GM12891 (cell line): Measurements from ENCODE around the gene SH2D3A.

Experiments used
- DNase-seq: peaks from one replicate; pipeline ENCODE4 v3.0.0; 2011; ENCODE audit warnings: low spot score; ENCODE audit not compliant: insufficient read length
- FAIRE-seq: peaks from 2 replicates; lab custom pipeline; 2011; peaks lifted over from hg19 to GRCh38; lab: Jason Lieb, UNC
- PAX5 ChIP-seq: IDR thresholded peaks from 2 replicates; pipeline ENCODE4 v1.6.1; 2011; ENCODE audit warnings: low read length, moderate library complexity, mild to moderate bottlenecking; ENCODE audit not compliant: insufficient read depth, severe bottlenecking
- POLR2A ChIP-seq: IDR thresholded peaks from 2 replicates; pipeline ENCODE4 v1.6.1; 2011; ENCODE audit warnings: low read depth, low read length, control low read depth
- POLR2AphosphoS5 ChIP-seq: IDR thresholded peaks from 2 replicates; pipeline ENCODE4 v1.6.1; 2011; ENCODE audit warnings: low read depth, low read length, control low read depth
- POU2F2 ChIP-seq: IDR thresholded peaks from 2 replicates; pipeline ENCODE4 v1.6.1; 2011; ENCODE audit warnings: low read depth, mild to moderate bottlenecking, control low read depth, low read length, moderate library complexity
- SPI1 ChIP-seq: IDR thresholded peaks from 2 replicates; pipeline ENCODE4 v1.6.1; 2011; ENCODE audit warnings: low read depth, low read length, control low read depth
- TAF1 ChIP-seq: IDR thresholded peaks from 2 replicates; pipeline ENCODE4 v1.6.1; 2011; ENCODE audit warnings: low read depth, low read length, control low read depth

SH2D3A gene

DNA sequence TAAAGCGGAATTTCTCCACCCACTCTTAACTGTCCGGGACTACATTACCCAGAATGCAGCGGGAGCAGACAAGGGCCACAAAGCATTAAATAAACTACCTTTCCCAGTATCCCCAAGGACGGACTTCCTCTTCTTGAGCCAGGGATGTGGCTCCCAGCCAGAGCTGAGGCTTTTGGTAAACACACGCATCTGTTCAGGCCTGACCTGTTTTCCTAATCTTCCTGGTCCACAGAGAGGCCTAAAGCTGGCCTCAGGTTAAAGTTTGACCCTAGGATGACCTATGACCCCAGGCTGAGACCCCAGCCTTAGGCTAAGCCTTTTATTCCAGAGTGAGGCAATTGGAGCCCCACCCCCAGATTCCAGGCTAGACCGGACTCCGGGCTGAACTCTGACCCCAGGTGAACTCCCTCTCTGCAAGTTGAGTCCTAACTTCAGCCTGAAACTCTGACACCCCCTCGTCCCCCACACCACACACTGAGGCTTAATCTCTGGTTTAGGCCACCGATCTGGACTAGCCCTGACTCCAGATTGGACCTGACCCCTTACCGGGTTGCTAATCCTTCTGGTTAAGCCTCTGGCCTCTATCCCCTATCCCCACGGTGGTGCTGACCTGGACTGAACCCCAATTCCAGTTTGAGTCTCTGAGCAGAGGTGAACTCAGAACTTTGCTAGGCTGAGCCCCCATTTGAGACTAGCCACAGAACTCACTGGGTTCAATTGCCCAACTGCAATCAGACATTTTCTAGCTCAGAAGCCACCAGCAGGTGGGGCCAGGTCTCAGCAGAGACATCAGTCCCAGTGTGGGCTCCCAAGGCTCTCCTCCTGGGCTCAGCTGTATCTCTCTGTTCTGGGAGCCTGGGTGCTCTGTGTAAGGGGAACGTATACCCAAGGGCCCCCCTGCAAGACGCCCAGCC is 29.1 kb downstream of the SH2D3A start:
- peak; percentile 87 for FAIRE-seq

DNA sequence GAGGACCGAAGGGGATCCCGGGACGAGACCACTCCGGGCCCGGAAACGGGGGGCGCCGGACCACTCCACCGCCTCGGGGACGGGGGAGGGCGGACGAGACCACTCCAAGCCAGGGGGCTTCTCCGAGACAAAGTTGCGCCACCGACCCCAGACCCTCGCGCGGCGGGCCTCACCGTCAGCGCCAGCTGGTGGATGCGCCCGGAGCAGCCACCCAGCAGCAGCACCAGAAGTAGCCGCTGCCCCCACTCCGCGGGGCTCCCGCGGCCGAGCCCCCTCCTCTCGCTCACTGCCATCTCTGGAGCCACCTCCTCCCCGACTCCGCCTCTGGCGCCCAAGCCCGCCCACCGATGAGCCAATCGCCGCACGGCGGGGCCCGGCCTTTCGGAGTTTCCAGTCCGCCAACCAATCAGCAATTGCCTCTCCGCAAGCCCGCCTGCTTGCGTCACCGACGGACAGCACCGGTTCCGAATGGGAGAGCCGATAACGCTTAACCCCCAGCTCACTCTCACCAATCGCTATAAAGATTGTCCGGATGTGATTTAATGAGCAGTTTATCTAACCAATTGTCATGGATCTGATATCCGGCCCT is 29.9 kb downstream of the SH2D3A start, which contains the start of gene GPR108:
Gene GPR108 (minus strand): TSS at position 297 of the 589 bp plus-strand sequence. CDS start 4 bp downstream, at position 293.
- DNase-seq: peak; percentile 96
- peak; percentile 100 for FAIRE-seq
- no peak for TF ChIP-seq POLR2AphosphoS5
- TF ChIP-seq TAF1: 0 out of 2 replicates have a peak, but pooled peaks have one; percentile 47

More for the DNA sequence above, 29.1 kb downstream of the SH2D3A start:
- TF ChIP-seq SPI1 (peak; percentile 93), POLR2AphosphoS5 (no peak), POU2F2 (peak; percentile 55)
- DNase-seq: no peak

DNA sequence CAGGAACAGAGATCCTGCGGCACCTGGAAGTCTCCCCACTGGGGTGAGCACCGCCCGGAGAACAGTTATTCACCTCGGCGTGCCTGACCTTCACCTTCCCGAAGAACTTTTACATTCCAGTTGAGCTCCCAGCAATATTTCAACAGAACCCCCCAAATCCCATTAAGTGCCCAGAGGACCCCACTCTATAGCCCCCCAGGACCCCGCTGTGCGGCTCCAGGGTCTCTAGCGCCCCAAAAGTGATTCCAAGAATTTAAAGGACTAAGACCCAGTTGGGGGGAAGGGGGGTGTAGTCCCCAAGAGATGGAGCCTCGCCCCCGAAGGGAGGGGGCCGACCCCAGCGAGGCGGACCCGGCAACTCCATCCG is 30.3 kb downstream of the SH2D3A start:
- DNase-seq (no peak), FAIRE-seq (no peak)
- TF ChIP-seq TAF1 (no peak), PAX5 (no peak), POLR2A (no peak), POU2F2 (no peak), POLR2AphosphoS5 (no peak), SPI1 (no peak)

DNA sequence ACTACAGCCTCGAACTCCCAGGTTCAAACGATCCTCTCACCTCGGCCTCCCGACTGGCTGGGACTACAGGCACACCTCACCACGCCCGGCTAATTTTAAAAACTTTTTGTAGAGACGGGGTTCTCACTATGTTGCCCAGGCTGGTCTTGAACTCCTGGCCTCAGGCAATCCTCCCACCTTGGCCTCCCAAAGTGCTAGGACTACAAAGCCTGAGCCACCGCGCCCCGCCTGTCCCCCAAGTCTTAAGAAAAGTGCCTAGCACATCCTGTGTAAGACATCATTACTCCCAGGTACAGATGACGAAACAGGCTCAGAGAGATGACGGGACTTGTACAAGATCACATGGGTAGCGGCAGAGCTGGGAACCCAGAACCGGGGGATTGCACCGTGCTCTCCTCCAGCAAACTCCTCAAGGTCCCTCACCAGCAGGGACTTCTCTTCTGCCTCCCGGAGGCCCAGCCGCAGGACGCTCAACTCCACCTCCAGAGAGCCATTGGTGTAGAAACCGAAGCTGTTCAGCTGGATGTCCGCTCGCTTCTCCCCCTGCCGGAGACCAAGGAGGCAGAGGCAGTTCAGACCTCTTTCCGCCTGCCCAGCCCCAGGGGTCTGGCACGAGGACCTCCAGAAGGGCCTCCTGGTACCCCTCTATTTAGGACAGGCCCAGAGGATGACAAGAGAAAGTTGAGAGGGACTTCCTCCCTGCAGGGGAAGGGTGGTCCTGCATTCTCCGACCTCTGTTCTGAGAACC is 30.9 kb downstream of the SH2D3A start:
- peak; percentile 73 for DNase-seq
- FAIRE-seq: no peak

DNA sequence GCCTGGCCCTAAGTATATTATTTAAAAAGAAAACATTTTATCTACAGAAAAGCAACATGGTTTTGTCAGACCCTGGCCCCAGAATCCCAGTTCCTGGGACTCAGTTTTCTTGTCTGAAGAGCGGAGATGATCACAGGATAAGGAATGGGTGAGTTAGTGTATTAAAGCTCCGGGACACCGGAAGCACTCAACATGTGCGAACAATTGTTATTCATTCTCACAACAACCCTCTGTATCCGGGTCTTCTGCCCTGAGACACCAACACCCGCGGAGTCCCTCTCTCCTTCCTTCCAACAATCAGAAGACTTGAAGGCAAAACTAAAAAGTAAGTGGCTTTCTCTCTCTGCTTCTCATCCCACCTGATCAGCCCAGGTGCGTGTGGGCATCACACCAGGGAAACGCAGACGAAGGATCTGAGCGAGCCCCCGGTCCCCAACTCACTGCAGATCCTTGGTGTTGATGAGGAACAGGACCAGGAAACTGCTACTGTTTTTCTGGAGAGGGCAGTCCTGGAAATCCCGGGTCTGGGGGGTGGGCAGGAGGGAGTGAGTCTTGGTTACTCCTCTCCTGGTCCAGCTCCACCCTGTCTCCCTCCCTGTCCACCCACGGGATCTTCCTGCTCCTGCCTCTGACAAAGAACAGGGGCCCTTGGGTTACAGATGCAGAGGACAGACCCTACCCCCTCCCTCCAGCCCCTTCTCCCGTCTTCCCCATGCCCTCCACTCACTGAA is 31.9 kb downstream of the SH2D3A start:
- no peak for DNase-seq
- TF ChIP-seq SPI1: no peak
- FAIRE-seq: no peak

More for the DNA sequence above, 30.9 kb downstream of the SH2D3A start:
- no peak for TF ChIP-seq SPI1
- no peak for TF ChIP-seq POU2F2
- TF ChIP-seq POLR2A: peak; percentile 51; the same call in 1 of the 2 replicates
- TF ChIP-seq TAF1: peak; percentile 64; the same call in 1 of the 2 replicates
- TF ChIP-seq PAX5: no peak
- peak; percentile 67 for TF ChIP-seq POLR2AphosphoS5

DNA sequence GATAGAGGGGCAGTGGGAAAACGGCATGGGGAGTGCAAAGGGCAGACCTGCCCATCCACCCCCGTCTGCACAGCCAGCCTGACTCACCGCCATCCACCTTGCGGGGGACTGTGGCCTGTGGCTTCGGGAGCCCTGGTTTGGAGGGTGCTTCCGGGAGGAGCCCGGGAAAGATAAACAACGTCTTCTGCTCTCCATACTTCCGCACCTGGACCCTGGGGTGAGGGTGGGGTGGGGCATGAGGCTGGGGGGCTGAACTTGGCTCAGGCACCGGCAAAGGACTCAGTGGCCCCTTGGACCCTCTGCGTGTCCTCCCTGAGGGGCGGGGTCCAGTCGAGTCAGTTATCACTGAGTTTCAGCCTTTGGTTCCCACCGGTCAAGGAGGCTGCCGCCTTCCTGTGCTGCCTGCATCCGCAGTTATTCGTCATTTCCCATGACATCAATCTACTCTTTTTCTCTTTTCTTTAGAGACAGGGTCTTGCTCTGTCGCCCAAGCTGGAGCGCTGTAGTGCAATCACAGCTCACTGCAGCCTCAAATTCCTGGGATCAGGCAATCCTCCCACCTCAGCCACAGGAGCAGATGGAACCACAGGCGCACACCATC is 33.0 kb downstream of the SH2D3A start:
- no peak for DNase-seq
- TF ChIP-seq SPI1 (no peak), PAX5 (no peak), POLR2AphosphoS5 (no peak), TAF1 (no peak)
- FAIRE-seq: no peak

DNA sequence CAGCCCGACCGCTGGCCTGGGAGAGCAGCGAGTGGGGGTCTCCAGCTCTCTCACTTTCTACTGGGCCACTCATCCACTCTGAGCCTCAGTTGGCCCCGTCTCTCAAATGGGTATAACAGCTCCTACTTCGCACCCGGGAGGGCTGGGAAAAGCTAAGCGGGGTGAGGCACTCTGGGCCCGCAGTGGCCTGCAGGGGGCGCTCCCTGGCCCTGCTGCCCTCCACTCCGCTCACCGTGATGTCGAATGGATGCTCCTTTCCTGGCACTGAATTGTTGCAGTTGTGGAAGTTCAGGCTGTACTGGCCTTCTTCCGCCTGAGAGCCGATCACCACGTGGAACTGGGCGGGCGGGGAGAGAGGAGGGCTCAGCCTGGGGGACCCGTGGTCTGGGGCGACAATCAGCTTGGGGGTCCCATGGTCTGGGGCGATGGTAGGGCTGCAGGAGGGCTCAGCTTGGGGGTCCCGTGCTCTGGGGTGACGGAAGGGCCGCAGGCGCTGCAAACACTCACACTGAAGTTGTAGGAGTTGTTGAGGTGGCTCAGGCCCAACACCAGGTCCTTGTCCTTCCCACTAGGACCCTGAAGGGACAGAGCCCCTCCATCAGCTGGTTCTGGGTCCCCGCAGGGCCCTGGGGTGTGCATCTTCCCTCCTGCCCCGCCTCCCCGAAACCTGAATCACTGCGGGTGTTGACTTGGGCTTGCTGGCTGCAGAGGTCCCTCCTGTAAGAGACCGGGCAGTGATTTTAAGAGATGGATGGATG is 33.7 kb downstream of the SH2D3A start:
- DNase-seq (no peak), FAIRE-seq (no peak)
- TF ChIP-seq PAX5 (no peak), POLR2AphosphoS5 (no peak), POLR2A (no peak), TAF1 (no peak), SPI1 (no peak), POU2F2 (no peak)

DNA sequence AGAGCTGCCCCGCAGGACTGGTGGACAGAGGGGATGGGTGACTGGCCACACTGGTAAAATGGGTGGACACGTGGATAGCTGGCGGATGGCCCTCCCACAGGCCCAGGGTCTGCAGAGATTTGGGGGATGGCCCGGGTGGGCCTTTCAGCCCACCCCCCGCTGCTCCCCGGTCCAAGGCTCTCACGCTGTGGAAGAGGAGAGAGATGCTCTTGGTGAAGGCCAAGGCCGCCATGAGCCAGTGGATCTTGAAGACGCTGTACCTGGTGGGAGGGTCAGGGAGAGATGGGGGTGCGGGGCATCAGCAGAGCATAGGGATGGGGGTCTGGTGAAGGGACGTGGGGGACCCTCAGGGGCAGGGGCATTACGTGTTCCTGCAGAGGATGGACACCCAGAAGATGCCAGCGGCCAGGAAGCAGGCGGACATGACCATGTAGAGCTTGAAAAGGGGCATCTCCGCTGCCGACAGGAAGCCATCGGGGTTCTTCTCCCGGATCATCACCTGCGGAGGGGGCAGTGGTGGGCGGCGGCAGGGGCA is 34.4 kb downstream of the SH2D3A start:
- TF ChIP-seq PAX5 (no peak), POLR2A (no peak), TAF1 (no peak), POU2F2 (no peak), POLR2AphosphoS5 (no peak), SPI1 (no peak)
- no peak for FAIRE-seq
- DNase-seq: no peak
